ENCODE results near the gene WAPL.
A peak's percentile ranks its signal among the peaks of the same experiment; 100 is the strongest.
"Not testable (repeated sequence)": the region's sequence is repeated elsewhere in the genome, so short reads cannot be mapped to it uniquely, and the experiment has no call there.

WAPL gene

DNA sequence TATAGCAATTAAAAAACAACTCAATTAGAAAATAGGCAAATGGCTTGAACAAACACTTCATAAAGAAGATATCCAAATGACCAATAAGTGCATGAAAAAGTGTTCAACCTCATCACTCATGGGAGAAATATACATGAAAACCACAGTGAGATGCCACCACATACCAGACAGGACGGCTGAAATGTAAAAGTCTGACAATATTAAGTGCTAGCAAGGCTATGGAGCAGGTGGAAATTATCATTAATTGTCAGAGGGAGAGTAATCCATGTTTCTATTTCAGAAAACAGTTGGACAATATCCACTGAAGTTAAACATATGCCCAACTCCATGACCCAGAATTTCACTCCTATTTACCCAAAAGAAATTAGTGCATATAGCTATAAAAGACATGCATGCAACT is 112.4 kb downstream of the WAPL start:
- no peak for DNase-seq

DNA sequence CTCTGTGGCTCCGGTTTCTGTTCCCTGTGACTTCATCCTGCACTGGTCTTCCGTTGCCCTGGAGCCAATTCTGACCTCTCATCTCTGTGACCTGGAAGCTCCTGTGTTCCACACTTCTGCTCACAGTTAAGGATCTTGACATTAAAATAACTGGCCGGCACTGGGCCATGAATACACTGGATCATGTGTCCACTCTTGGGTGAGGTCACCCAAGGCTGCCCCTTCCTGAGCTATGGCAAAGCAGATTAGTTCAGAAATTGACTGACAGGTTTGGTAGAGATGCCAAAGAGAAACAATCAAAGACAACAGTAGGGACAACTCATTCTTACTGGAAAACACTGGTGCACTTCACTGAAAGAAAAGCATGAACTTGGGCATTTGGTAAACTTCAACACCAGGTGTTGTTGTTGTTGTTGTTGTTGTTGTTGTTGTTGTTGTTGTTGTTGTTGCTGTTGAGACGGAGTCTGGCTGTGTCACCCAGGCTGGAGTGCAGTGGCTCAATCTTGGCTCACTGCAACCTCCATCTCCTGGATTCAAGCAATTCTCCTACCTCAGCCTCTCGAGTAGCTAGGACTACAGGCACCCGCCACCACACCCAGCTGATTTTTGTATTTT is 118.3 kb downstream of the WAPL start:
- no peak for DNase-seq

DNA sequence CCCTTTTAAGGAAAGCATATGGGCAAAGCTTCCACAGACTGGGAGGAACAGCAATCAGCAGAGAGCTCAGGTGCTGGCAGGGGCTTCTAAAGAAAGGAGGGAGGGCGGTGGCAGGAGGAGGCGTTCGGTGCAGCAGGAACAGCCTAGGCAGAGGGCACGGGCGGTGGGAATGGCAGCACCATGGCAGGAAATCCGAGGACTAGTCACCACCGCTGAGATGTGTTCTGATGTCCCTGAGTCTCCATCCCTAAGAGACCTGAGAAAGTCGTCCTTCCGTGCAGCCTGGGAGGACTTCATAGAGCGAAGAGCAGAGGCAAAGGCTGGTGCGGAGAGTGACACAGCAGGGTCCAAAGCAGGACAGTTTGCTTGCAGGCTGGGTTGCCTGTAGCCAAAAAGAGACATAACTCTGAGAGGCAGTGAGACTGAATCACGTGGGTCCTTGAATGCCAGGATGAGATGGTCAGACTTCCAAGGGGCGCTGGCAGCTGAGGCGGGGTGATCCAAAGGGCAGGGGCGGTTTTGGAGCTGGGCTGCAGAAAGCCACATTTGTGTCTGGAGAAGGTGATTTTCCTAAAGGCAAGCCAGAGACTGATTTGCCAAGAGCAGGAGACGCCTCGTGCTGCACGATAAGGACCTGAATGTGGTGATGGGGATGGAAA is 119.2 kb downstream of the WAPL start:
- no peak for DNase-seq

DNA sequence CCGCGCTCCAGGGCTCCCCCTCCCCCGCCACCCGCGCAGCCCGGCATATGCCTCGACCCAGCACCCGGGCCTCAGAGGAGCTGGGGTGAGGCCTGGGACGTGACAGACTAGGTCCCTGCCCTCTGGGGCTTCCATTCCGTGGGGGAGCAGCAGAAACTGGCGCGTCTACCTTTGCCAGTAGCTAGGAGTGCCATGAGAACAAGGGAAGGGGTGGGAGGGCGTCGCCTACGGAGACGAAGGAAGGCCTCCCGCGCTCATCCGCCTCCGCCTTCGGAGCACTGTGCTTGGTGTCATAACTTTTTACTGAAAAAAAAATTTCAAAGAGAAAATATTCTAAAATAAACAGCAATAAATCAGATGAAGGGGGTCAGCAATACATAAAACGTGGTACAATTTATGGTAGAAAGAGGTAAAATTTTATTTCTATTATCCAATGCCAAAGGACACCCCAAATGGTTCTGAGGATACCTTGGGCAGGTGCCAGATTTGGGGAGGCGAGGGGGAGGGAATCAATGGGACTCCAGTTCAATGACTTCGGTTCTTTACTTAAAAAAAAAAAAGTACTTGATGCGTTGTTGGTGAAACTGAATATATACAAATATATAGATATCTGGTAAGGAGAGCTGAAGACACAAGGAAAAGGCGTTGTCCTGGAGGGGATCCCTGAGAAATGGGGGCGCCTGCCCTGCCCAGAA is 119.9 kb downstream of the WAPL start:
- DNase-seq, result no peak

DNA sequence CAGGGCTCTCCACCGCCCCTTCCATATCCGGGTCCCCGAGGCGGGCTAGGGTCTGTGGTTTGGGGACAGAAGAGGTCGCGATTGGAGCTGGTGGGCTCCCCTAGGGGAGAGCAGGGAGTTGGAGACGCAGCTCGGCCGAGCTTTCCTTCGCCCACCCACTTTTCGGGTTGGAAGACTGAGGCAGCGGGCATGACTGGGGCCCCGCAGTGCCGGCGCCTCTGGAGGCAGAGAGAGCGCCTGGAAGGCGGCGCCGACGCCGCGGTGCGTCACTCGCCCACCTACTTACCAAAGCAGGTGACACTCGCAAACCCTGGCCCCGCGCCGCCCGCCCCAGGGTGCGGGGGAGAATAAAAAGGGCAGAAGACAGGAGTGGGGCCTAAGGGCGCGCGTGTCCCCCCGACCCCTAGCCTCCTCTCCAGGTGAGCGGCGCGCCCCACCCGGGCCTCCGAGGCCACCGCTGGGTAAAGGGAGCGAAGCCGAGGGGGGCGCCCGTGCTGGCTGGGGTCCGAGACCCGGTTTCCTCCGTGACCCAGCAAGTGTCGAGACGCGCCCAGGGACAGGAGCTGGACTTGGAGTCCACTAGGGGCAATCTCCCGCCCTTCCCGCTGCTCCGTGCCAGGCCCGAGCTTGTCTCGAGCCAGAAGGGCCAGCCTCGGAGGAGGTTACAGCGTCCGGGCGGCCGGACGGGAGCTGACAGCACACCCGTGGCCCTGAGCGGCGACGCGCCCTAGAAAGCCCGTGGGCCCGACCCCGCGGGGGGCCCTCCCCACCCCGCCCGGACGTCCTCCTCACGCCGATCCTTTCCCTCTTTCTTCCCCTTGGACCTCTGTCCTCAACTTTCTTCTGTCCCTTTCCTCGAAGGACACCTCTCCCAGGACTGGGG is 120.6 kb downstream of the WAPL start:
- DNase-seq, result peak; percentile 65

DNA sequence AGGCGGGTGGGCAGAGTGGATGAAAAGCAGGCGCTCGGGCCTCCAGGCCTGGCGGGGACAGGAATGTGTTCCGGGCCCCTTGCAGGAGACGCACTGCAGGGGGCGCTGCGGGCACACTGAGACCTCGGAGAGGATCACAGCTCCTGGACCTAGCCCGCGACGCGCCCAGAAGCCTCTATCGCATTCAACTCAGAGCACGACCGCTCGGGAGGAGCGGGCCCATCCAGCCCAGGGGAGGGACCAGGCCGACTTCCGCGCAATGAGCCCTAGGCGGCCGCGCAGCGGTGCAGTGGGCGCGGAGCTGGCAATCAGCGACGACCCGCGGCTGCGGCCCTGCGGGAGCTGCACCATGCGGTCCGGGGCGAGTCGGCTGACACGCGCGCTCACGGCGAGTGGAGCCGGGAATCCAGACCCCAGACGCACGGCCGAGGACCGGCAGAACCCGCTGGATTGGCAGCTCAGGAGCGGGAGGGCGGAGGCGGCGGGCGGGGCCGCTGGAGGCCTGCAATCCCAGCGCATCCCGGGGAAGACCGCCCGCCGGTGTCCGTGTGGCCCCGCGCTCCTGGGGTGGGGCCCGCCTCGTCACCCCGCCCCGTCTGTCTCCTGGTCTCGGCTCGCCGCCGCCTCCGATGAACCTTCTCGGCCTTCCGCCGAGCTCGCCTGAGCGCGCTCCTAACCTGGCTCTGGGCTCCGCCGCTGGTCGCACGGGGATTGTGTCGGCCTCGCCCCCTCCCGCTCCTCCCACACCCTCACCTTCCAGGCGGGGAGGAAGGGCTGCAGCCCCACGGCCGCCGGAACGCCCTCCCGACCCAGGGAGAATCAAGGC is 121.5 kb downstream of the WAPL start:
- DNase-seq, result peak; percentile 94

DNA sequence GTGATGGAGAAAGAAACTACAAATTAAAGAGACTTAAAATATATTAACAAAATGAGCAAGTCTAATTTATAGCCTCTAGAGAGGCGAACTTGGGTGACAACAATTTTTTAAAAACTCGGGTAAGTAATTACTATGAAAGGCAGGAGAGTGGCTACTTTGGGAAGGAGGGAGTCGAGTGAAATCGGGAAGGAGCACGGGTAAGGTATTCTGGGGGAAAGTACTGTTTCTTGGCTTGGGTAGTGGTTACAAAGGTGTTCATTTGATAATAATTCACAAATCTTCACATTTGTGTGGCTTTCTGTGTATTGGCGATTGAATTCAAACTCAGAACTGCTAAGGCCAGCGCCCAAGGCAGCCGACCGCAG is 122.1 kb downstream of the WAPL start:
- DNase-seq, result no peak

DNA sequence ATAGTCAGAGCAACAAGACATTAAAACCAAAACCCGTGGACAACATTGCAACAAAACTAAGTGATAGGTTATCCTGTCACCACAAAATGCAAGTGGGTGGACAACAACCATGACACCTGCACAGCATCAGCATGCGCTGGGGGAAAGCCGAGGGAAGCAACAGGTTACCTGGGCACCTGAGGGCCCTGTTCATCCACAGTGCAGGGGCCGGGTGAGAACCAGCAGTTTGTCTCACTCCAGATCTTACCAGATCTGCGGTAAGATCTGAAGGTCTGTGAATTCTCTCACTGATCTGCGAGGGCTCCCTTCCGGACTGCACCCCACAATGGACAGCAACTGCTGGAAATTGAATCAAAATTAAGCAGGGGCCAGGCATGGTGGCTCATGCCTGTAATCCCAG is 124.5 kb downstream of the WAPL start:
- DNase-seq, result no peak

DNA sequence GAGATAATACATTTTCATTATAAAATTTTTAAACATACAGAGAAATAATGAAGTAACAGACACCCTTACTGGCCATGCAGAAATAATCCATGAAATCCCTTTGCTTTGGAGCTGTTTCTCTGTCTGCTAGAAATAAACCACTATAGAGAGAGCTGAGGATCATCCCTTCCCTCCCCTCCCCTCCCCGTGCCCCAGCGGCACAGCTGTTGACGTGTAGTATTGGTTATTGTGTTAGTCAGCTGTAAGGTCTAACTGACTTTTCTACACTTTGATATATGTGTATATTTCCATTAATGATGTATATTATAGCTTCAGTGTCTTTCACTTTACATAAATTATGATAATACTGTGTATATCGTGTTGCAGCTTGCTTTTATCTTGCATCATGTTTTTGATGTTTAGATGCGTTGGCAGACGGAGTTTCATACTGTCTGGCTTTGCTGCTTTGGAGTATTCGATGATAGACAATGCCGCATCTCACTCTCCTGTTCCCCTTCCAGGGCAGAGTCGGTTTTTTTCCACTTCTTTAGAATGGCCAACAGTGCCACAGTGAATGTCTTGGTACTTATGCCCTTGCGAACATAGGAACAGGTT is 127.6 kb downstream of the WAPL start:
- DNase-seq, result no peak

DNA sequence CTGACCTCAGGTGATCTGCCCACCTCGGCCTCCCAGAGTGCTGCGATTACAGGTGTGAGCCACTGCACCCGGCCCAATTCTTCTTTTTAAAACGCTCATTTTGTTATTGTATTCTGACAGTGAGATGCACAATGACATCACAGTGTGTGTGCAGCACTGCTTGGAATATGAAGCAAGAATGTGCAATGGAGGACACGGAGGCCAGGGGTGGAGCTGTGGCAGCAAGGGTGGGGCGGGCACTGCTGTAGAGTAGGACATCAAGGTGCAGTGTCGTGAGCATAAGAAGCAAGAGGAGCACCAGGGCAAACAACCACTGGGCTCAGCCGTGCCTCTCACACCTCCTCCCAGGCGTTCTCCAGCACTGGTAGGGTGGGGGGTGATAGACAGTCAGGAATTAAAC is 128.2 kb downstream of the WAPL start:
- DNase-seq, result no peak

DNA sequence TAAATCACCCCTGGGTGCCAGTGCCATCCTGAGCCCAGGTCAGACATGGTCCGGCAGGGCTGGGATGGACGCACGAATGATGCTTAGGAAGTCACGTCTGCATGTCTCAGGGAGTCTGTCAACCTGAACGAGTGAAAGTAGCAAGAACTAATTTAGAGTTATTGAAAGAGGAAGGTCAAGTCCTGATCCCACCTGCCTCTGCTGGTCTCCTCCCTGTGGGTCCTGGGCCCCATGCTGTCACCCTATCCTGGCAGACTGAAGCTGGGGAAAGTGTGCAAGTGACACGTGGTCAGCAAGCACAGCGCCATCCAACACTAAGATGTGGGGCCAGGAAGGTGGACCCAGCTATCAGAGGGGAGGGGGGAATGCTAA is 128.9 kb downstream of the WAPL start:
- DNase-seq, result no peak

DNA sequence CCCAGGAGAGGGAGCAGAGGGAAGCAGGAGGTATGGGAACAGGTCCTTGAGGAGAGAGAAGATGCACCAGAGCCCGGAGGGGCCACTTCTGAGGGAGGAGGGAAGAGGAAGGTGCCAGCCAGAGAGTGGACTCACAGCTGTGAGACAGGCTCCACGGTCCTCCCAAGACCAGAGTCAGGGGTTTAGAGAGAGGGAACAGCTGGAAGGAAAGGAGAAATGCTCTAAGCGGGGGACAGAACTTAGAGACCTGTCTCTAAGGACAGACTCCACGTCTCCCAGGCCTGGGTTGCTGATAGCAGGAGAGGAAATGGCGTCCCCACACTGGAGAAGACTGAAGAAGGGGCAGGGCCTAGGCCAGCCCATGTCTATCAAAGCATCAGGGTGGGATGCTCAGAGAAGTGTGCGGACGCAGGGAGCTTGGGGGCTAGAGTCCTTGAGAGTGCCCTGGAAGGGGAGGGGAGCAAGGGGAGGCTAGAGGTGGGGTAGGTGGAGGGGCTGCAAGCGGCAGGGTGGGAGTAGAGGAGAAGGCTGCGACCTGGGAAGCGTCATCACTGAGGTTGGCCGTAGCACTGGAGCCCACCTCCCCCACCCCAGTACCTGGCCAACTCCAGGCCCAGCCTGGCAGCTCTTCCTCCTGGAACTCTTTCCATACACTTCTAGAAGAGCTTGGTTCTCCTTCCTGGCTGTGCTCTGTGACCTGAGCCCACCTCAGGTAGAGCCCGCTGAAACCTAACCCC is 129.4 kb downstream of the WAPL start:
- DNase-seq, result no peak

DNA sequence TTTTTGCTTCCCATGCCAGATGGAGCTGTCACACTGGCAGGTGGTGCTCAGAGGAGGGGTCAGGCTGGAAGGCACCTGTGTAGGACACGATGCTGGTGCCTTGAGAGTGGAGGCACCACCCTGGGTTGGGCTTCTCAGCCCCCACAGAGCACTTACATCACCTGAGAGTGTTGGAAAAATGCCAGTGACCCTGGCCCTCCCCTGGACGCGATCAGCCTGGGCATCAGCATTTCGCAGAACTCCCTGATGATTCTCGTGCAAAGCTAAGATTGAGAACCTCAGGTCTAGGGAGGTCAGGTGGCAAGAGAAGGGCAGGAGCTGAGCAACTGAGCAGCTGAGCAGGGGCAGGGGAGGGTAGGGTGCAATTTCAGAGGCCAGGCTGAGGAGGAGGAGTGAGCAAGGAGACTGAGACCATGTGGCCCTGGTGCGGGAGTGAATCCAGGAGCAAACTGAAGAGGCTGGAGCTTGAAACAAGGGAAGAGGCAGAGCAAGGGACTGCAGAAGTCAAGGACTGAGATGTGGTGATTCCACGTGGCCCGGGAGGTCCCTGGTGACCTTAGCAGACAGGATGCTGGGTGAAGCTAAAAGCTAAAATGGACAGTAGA is 130.3 kb downstream of the WAPL start:
- DNase-seq, result no peak

DNA sequence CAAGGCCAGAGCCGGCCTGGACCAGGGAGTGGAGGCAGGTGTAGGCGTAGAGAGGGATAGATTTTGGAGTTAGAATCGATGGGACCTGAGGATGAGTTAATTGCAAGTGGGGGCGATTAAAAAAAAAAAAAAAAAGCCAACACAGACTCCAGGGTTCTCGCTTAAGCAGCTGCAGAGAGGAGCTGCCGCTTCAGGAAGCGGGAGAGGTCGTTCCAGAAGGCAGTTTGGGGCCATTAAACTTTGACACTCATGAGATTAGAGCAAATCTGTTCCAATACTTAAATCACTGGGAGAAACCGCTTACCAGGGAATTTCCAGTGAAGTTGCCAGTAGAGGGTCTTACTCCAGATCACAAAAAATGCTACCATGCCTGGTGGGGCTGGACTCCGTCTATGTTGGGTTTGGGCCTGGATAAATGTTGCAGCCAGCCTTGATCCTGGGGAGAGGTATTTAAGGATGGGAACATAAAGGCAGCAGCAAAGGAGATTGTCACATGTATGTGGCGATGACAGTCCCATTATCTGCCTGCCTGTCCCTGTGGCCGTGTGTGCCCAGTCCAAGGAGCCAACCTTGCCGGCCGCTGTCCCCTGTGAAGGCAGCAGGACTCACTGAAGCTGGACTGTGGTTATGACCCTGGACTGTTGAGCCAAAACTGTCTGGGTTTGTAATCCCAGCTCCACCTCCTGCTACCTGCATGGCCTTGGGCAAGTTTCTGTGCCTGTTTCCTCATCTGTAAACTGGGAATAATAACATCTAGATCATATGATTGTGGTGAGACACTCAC is 131.1 kb downstream of the WAPL start:
- DNase-seq, result no peak

DNA sequence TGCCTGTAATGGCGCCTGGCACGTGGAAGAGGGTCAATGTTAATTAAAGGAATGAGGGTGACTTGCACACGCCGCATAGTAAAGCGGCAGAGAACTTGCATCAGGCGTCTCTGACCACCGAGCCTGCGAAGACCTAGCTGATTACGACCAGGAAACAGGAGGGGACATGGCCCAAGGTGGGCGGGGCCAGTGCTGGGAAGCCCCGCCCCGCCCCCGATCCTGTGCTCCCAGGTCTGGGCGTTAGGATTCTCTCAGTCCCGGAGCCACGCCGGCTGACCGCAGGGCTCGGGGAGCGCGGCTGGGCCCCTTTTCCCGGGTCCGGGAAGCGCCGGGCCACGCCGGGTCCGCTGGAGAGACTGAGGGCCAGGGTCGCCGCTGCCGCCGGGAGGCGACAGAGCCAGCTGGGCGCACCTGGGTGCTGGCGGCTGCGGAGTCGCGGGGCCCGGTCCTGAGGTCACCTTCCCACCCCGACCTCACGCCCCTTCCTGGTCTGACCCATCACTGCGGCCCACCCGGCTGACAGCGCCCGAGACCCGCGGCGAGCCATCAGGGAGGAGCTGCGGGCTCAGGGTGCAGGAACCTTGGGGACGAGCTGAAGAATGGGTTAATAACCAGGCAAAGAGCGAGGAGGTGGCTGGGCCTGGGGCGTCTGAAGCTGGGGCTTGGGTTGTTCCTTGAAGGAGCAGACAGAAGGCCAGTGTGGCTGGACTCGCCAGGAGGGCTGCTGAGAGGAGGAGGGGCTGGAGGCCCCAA is 132.0 kb downstream of the WAPL start:
- no peak for DNase-seq

DNA sequence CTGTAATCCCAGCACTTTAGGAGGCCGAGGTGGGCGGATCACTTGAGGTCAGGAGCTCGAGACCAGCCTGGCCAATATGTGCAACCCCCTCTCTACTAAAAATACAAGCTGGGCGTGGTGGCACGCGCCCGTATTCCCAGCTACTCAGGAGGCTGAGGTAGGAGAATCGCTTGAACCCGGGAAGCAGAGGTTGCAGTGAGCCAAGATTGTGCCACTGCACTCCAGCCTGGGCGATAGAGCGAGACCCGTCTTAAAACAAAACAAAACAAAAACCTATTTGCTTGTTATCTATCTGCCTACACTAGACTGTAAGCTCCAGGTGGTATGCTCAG is 132.5 kb downstream of the WAPL start:
- DNase-seq, result not testable (repeated sequence)

DNA sequence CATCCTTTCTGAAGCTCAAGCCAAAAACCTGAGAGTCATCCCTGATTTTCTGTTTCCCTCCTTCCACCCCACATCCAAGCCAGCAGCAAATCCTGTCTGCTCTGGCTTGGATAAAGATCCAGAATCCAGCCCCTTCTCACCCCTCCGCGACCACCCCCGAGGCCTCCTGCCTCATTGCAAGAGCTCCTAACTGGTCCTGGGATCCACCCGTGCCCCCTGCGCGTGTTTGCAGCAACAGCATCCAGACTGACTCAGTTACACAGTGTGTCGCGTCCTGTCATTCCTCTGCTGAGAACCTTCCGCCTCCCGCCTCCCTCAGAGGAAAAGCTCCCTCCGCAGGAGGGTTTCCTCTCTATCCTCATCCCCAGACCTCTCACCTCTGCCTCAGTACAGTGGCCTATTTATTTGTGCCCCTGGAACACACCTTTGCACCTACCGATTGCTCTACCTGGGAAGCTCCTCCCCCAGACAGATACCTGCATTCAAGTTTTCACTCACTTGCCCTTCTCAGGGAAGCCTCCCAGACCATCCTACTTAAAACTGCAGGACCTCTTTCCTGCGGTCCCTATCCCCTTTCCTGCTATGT is 133.4 kb downstream of the WAPL start:
- DNase-seq, result no peak

DNA sequence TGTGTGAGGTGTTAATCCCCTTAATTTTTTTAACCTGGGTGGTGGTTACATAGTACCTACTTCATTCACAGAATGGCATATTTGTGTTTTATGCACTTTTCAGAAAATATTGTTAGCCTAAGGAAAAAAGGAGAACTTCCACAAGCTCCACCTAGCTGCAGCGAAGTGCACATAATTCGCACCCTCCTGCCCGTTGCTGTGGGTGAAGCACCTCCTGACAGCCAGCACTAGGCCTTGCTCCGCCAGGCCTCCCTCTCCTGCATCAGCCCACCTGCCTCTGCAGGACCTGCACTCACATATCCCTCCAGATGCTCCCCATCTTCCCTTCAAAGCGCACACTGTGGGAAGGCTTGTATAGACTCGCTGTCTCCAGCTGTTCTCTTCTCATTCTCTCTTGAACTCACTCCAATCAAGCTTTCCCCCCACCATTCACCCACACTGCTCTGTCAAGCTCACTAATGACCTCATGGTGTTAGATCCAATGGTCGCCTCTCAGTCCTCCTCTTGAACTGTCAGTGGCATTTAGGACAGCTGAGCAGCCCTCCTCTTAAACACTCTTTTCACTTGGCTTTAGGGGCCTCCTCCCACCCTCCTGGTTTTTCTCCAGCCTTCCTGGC is 134.3 kb downstream of the WAPL start:
- DNase-seq, result no peak

DNA sequence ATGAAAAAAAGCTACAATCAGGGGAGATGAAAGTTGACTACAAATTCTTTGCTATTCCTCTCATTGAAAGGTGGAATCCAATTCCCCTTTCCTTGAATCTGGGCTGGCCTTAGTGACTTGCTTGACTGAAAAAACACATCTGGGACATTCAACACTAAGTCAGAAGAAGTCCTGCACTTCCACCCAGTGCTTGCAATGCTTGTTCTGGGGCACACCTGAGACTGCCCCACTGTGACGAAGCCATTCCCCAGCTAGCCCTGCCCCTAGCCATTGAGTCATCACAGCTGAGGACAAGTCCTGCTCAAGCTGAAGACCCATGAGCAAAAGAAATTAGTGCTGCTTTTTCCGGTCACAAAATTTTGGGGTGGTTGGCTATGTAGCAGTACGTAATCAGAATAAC is 135.8 kb downstream of the WAPL start:
- no peak for DNase-seq
